ENCODE results near the gene PRG2. TPM values are rescaled to one million over a fixed set of nuclear protein-coding genes. Genes with fewer than 3 reads are reported as not detected.

PRG2 gene
- total RNA-seq, 1 experiment from 2014 or later = not detected

GRCh38 chr11:57358991-57359390 is 31.5 kb downstream of the PRG2 start:
- intact Hi-C loops (cut with micrococcal nuclease; ENCODE audit: unreplicated experiment) = no loop called here
- 0 out of 2 replicates have a peak, but pooled peaks have one; percentile 18 for ATAC-seq
- H3K4me1 ChIP-seq (ENCODE audit: control insufficient read depth, insufficient read depth, low read length) = 0 out of 2 replicates have a peak, but pooled peaks cover 7% of the 10 kb centered on the region
- DNase-seq (ENCODE audit: low read depth, low spot score) = no peak
- no TSS peak for BruUV-seq (replicated peaks)
- no peak overlapping the region for H3K4me3 ChIP-seq (ENCODE audit: low read depth in 2 of 2, low read length in 2 of 2)
- in situ Hi-C loops (cut with HindIII; ENCODE audit: low pct_unique_long_range_greater_than_20kb, low sequenced_read_pairs) = no loop called here
- no peaks in the 10 kb centered on the region; the same call in 1 of the 2 replicates for H3K27me3 ChIP-seq (ENCODE audit: control insufficient read depth, insufficient read depth, low read length)
- CTCF ChIA-PET = no interaction called here
- no peak overlapping the region for H3K27ac ChIP-seq (ENCODE audit: low read length)
- H3K36me3 ChIP-seq (ENCODE audit: control insufficient read depth, insufficient read depth, low read length) = no peaks in the 10 kb centered on the region
- H3K9me3 ChIP-seq (ENCODE audit: control insufficient read depth, insufficient read depth, low read depth, low read length) = no peaks in the 10 kb centered on the region
- POLR2A ChIA-PET = no interaction called here
- TF ChIP-seq CTCF (IDR thresholded peaks at IDR 0.05) = no peak
- TF ChIP-seq REST (IDR thresholded peaks at IDR 0.05; ENCODE audit: insufficient read depth in 1 of 2, low read depth in 2 of 2, low read length in 1 of 2) = no peak
- TF ChIP-seq POLR2AphosphoS5 (IDR thresholded peaks at IDR 0.05; ENCODE audit: low read depth, low read length) = no peak
- TF ChIP-seq TCF7L2 (IDR thresholded peaks at IDR 0.05; ENCODE audit: low read depth, low read length) = no peak
- TF ChIP-seq SIN3A (IDR thresholded peaks at IDR 0.05; ENCODE audit: borderline replicate concordance, insufficient read depth, low read depth, low read length) = no peak

- Histone ChIP-seq H3K27ac (ENCODE audit: low read length) (no peak overlapping the region), H3K4me1 (ENCODE audit: control insufficient read depth, insufficient read depth, low read length) (0 out of 2 replicates have a peak, but pooled peaks cover 7% of the 10 kb centered on the region), H3K9me3 (ENCODE audit: control insufficient read depth, insufficient read depth, low read depth, low read length) (no peaks in the 10 kb centered on the region), H3K27me3 (ENCODE audit: control insufficient read depth, insufficient read depth, low read length) (no peaks in the 10 kb centered on the region), H3K4me3 (ENCODE audit: low read depth in 2 of 2, low read length in 2 of 2) (no peak overlapping the region), H3K36me3 (ENCODE audit: control insufficient read depth, insufficient read depth, low read length) (no peaks in the 10 kb centered on the region)
- BruUV-seq (replicated peaks) = no TSS peak
- DNase-seq (ENCODE audit: low read depth, low spot score) (no peak), ATAC-seq (no peak)
- ChIA-PET CTCF (no interaction called here), POLR2A (no interaction called here)
- in situ Hi-C loops (cut with HindIII; ENCODE audit: low pct_unique_long_range_greater_than_20kb, low sequenced_read_pairs) (no loop called here), intact Hi-C loops (cut with micrococcal nuclease; ENCODE audit: unreplicated experiment) (no loop called here)
- TF ChIP-seq TCF7L2 (IDR thresholded peaks at IDR 0.05; ENCODE audit: low read depth, low read length) = no peak
These were observed 31.9 kb downstream of the PRG2 start for GRCh38 chr11:57358543-57358961.

- ChIA-PET POLR2A (no interaction called here), CTCF (interaction anchor here (0.6 kb wide), 1 partner anchor 78 kb away, joined by 4 read pairs; no protein-coding TSS in a partner anchor)
- intact Hi-C loops (cut with micrococcal nuclease; ENCODE audit: unreplicated experiment) (no loop called here), in situ Hi-C loops (cut with HindIII; ENCODE audit: low pct_unique_long_range_greater_than_20kb, low sequenced_read_pairs) (no loop called here)
- ATAC-seq (no peak), DNase-seq (ENCODE audit: low read depth, low spot score) (no peak)
- Histone ChIP-seq H3K4me1 (ENCODE audit: control insufficient read depth, insufficient read depth, low read length) (0 out of 2 replicates have a peak, but pooled peaks cover 7% of the 10 kb centered on the region), H3K27me3 (ENCODE audit: control insufficient read depth, insufficient read depth, low read length) (no peaks in the 10 kb centered on the region), H3K4me3 (ENCODE audit: low read depth in 2 of 2, low read length in 2 of 2) (no peak overlapping the region), H3K36me3 (ENCODE audit: control insufficient read depth, insufficient read depth, low read length) (no peaks in the 10 kb centered on the region), H3K27ac (ENCODE audit: low read length) (no peak overlapping the region), H3K9me3 (ENCODE audit: control insufficient read depth, insufficient read depth, low read depth, low read length) (no peaks in the 10 kb centered on the region)
- TF ChIP-seq TCF7L2 (IDR thresholded peaks at IDR 0.05; ENCODE audit: low read depth, low read length) = no peak
- no TSS peak for BruUV-seq (replicated peaks)
These were observed 32.6 kb downstream of the PRG2 start for GRCh38 chr11:57357856-57358255.

All from Panc1 (cell line).